Colonic mucosa (tissue), 4 donors: ENCODE measurements around the gene SPINDOC. TPM values are rescaled to one million over a fixed set of nuclear protein-coding genes. Genes with fewer than 3 reads are reported as not detected.

Experiments
- DNase-seq: peaks from one replicate; pipeline ENCODE4 v3.0.0-alpha.2; 2020
- H3K27ac ChIP-seq: fragments of 200-600 bp; one replicate; pipeline ENCODE4 v1.8.0; 2021
- H3K27me3 ChIP-seq: fragments of 200-600 bp; one replicate; pipeline ENCODE4 v1.8.0; 2021
- H3K36me3 ChIP-seq: fragments of 200-600 bp; one replicate; pipeline ENCODE4 v1.8.0; 2021
- H3K4me1 ChIP-seq: fragments of 200-600 bp; one replicate; pipeline ENCODE4 v1.8.0; 2021; ENCODE audit warnings: mild to moderate bottlenecking
- H3K4me3 ChIP-seq: fragments of 200-600 bp; one replicate; pipeline ENCODE4 v1.8.0; 2021
- H3K9ac ChIP-seq, 2 donors: one replicate each; pipeline ENCODE4 v1.7.0; 2013; ENCODE audit warnings: control low read depth in 2 of 2, low read depth in 2 of 2, low read length in 2 of 2
- H3K9me3 ChIP-seq: fragments of 200-600 bp; one replicate; pipeline ENCODE4 v1.8.0; 2021
- intact Hi-C: fragments of 100-400 bp; cut with DNase I; formaldehyde crosslinking; loops from one replicate; pipeline ENCODE4 v1.14.1; 2022
- total RNA-seq, 2 donors: library from RNA; stranded (reverse); fragmentation: NEBNext Ultra II Directional in 1 of 2; extraction: Animal tissue kit (Norgen Biotek cat#: 25700) in 1 of 2; gene quantifications; one replicate each; pipeline ENCODE4 v1.2.1, GENCODE V29; 2021
- TF ChIP-seq, protein P1 (sequence below): fragments of 200-600 bp; IDR thresholded peaks from one replicate; pipeline ENCODE4 v1.8.0; 2022; ENCODE audit warnings: antibody characterized with exemption, mild to moderate bottlenecking
- donor health status: healthy.
- donor health status: DM: no; HTN: no; CAD: no.
- donor health status: DM: no; HTN: no; CAD: no.

The SPINDOC gene, protein sequence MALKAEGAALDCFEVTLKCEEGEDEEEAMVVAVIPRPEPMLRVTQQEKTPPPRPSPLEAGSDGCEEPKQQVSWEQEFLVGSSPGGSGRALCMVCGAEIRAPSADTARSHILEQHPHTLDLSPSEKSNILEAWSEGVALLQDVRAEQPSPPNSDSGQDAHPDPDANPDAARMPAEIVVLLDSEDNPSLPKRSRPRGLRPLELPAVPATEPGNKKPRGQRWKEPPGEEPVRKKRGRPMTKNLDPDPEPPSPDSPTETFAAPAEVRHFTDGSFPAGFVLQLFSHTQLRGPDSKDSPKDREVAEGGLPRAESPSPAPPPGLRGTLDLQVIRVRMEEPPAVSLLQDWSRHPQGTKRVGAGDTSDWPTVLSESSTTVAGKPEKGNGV
- total RNA-seq, result 10 to 100 TPM in 1 of 2 donors, 1 to 10 TPM in 1; 9.3 to 11.8 TPM

DNA sequence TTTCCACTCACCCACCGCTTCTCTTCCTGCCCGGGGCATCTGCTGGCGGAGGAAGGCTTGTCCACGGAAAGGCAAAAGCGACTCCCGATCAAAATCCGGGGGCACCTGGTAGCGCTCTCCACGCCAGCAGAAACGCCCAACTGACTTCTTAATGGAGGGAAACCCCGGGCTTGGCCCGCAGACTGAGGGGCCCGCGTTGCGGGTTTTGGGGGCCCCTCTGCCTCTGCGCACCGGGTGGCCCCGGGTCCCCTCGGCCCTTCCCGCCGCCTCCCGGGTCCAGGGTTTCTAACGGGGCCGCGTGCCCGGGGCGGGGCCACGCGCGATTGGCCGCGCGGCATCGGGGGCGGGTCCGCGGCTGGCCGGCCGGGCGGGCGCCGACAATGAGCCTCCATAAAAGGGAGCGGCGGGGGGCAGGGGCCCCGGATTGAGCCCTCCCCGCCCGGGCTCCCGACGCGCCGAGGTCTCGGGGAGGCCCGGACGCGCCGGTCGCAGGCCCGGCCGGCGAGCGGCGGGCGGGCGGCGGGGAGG, at the start of gene SPINDOC:
Gene SPINDOC, plus strand, starts transcription at position 422 of the 528 bp plus-strand sequence. CDS start 231 bp downstream, outside the sequence.
- Histone ChIP-seq H3K9me3 (no peaks in the 10 kb centered on the region), H3K27ac (peak within 1 kb of the TSS; percentile 41), H3K4me3 (peak within 1 kb of the TSS; percentile 90), H3K4me1 (no peaks in the 10 kb centered on the region), H3K9ac (peak within 1 kb of the TSS; percentile 86 to 94), H3K36me3 (no peaks in the 10 kb centered on the region), H3K27me3 (no peaks in the 10 kb centered on the region)
- intact Hi-C loops, result no loop called here
- TF ChIP-seq, protein P1, sequence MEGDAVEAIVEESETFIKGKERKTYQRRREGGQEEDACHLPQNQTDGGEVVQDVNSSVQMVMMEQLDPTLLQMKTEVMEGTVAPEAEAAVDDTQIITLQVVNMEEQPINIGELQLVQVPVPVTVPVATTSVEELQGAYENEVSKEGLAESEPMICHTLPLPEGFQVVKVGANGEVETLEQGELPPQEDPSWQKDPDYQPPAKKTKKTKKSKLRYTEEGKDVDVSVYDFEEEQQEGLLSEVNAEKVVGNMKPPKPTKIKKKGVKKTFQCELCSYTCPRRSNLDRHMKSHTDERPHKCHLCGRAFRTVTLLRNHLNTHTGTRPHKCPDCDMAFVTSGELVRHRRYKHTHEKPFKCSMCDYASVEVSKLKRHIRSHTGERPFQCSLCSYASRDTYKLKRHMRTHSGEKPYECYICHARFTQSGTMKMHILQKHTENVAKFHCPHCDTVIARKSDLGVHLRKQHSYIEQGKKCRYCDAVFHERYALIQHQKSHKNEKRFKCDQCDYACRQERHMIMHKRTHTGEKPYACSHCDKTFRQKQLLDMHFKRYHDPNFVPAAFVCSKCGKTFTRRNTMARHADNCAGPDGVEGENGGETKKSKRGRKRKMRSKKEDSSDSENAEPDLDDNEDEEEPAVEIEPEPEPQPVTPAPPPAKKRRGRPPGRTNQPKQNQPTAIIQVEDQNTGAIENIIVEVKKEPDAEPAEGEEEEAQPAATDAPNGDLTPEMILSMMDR, result no peak
- DNase-seq, result peak; percentile 81

DNA sequence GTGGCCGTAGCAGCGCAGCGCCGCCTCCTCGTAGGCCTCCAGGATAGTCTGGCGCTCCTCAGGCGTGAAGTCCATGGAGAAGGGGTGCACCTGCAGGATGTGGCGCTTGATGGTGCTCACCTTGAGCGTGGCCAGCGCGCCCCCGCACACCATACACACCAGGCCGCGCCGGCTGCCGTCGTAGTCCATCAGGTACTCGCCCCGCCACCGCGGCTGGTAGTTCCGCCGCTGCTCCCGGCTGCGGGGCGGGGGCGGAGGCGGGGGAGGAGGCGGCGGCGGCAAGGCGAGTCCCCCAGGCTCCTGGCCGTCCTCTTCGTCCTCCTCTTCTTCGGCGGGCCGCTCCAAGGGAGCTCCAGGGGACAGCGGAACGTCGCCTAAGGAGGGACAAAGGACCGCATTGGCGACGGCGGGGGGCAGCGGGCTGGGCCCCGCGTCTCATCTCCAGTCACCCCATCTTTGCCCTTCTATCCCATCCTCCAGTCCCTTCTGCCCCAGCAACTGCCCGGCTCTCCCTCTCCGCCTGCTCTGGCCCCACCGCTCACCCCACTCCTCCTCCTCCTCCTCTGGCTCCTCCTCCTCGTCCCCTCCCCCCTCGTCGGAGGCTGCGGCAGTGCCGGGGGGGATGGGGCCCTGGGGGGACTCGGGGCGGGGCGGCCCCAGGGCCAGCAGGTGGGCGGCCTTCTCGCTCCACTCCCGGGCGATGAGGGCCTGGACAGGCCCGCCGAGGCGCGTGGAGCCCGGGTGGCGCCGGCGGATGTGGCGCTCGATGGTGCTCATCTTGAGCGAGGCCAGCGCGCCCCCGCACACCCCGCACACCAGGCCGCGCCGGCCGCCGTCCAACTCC, 49.5 kb upstream of the SPINDOC start:
- H3K4me1 ChIP-seq, result peaks cover 29% of the 10 kb centered on the region
- peak overlapping the region; percentile 40 for H3K27ac ChIP-seq
- intact Hi-C loops, result no loop called here
- H3K4me3 ChIP-seq, result peak overlapping the region; percentile 34
- H3K9me3 ChIP-seq, result no peaks in the 10 kb centered on the region
- DNase-seq, result peak; percentile 27
- no peaks in the 10 kb centered on the region for H3K27me3 ChIP-seq
- TF ChIP-seq, protein P1, result no peak
- no peaks in the 10 kb centered on the region for H3K36me3 ChIP-seq
- H3K9ac ChIP-seq, result peak overlapping the region in 1 of 2 donors; percentile 24

DNA sequence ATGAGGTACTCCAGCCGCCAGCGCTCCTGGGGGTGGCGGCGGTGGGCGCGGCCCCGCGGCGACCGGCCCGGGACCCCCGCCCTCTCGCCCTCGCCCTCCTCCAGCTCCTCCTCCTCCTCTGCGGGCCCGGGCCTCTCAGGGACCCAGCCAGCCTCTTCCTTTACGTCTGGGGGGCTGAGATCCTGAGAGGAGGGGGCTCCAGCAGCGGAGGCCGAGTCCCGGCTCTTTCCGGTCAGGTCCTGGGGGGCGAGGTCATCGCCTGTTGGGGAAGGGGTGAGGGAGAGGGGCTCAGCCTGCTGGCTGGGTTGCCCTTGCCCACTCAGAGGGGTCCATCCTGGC, 48.9 kb upstream of the SPINDOC start:
- intact Hi-C loops, result no loop called here
- Histone ChIP-seq H3K9me3 (no peaks in the 10 kb centered on the region), H3K27me3 (peaks cover 4% of the 10 kb centered on the region), H3K9ac (no peak overlapping the region), H3K27ac (no peak overlapping the region), H3K36me3 (no peaks in the 10 kb centered on the region), H3K4me3 (no peak overlapping the region), H3K4me1 (peaks cover 30% of the 10 kb centered on the region)
- no peak for DNase-seq
- TF ChIP-seq, protein P1, result no peak

DNA sequence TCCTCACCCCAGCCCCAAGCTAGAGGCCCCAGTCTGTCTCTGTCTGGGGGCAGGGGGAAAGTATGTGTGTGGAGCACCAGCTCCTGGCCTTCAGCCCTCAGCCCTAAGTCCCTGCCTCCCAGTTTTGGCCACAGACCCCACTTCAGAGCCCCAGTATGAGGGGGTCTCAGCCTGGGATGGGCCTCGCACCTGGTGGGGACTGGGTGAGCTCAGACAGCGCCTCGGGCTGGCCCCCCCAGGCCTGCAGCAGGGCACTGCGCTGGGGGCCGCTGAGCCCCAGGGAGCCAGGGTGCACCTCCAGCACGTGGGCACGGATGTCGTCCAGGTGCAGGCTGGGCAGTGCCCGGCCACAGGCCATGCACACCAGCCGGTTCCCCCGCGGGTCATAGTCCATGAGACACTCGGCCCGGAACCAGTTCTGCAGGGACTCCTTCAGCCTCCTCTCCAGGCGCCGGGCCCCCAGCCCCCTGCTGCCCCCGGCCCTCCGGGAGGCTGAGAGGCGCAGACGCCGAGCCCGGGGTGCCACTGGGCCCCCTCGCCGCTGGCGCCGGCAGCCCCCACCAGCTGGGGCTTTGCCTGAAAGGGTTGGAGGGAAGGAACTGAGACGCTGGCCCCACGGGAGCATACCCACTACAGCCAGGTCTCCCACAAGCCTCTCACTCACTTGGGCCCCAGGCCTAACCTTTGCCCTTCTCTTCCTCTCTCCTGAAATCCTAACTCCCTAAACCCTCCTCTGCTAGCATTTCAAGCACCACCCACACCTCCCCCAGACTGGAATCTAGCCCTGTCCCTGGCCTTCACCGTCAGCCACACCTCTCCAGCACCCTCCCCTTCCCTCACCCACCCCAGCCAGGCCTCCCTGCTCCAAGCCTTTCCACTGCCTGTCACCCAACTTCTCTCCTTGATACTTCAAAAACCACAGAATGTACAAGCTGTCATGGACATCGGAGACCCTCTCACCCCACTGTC, 48.3 kb upstream of the SPINDOC start:
- peak; percentile 81 for DNase-seq
- peaks cover 35% of the 10 kb centered on the region for H3K4me1 ChIP-seq
- H3K9me3 ChIP-seq, result no peaks in the 10 kb centered on the region
- H3K4me3 ChIP-seq, result no peak overlapping the region
- TF ChIP-seq, protein P1, result no peak
- no peak overlapping the region for H3K27ac ChIP-seq
- peak overlapping the region in 1 of 2 donors; percentile 58 for H3K9ac ChIP-seq
- H3K36me3 ChIP-seq, result no peaks in the 10 kb centered on the region
- H3K27me3 ChIP-seq, result peaks cover 7% of the 10 kb centered on the region
- intact Hi-C loops, result loop anchor here (5.0 kb wide), 2 partner anchors 72 to 177 kb away; partner anchors contain the start of gene MARK2
